NCI-H82 treated with DMSO at 0.1 percent for 48 hours (cell line): ENCODE results near the gene TMEM129.

ENCODE experiments used
- DNase-seq: peaks from one replicate; lab custom pipeline; 2025; ENCODE audit not compliant: unreplicated experiment; lab: John Stamatoyannopoulos, UW

TMEM129 gene

GRCh38 chr4:1721003-1721665 lies at the start of gene TMEM129, which contains the start of gene TACC3:
TMEM129 (minus strand) TSS chr4:1721323; CDS start chr4:1720837, 486 bp downstream.
TACC3 (plus strand) TSS chr4:1721521; CDS start chr4:1723422, 1,901 bp downstream.
- peak; percentile 64 for DNase-seq

DNA sequence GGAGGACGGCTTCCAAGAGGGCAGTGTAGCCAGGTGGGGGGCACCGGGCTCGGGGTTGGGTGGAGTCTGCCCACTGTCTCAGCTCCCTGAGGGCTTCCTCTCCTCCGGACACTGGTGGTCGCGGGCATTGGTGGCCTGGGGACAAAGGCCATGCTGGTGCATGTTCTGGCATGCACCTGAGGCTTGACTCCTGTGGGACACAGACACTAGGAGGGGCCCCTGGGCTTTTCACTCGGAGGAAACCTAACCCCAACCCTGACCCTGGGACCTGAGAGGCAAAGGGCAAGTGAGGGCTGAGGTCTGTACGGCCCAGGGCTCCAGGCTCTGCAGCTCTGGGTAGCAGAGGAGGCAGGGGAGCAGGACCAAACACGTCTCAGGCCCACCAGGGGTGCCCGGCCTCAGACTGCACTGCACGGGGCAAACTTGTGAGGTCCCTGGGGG lies 49.7 kb upstream of the TMEM129 start:
- DNase-seq: no peak

DNA sequence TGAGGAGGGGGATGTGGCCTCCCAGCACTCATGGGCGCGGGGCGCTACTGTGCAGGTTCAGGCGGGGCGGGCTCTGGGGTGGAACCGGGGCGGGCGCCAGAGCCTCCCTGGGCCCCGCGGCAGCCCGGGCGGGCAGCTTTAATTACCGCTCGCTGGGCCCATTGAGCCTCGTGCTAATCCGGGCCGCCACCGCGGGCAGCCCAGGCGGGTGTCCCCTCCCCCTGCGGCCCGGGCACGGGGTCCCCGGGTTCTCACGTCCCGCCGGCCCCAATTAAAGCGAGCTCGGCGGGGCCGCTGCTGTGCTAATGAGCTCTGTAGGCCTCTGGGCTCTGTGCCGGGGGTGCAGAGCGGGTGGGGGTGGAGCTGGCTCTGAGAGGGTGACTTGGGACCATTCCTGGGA lies 49.1 kb upstream of the TMEM129 start:
- no peak for DNase-seq

- DNase-seq: no peak
Observed at GRCh38 chr4:1769692-1770091, 48.6 kb upstream of the TMEM129 start.

DNA sequence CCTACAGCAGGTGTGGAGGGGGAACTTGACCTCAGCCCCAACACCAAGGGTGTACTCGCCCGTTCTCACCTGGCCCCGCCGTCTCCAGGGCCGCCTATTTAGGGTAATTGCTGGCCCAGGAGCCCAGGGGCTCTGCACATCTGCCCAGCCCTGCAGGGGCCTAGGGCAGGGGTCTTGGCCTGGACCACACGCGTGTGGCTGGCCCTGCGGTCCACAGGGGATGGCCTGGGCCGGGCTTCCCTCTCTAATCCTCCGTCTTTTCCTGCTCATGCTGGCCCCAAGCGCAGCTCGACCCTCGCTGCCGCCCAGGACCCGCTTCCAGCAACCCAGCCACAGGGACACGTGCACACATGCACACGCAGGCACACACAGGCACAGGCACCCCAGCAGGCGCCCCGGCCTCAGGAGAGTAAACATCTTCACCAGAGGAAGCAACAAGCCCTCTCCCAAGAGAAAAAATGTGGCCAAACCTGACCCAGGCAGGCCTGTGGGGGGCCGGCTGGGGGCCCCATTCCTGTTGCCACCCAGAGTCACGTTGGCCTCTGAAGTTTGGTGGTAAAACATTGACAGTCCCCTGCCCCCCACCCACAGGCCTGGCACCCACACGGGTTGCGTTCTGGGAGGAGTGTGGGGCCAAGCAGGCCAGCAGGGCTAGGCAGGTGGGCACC lies 47.4 kb upstream of the TMEM129 start:
- no peak for DNase-seq

DNA sequence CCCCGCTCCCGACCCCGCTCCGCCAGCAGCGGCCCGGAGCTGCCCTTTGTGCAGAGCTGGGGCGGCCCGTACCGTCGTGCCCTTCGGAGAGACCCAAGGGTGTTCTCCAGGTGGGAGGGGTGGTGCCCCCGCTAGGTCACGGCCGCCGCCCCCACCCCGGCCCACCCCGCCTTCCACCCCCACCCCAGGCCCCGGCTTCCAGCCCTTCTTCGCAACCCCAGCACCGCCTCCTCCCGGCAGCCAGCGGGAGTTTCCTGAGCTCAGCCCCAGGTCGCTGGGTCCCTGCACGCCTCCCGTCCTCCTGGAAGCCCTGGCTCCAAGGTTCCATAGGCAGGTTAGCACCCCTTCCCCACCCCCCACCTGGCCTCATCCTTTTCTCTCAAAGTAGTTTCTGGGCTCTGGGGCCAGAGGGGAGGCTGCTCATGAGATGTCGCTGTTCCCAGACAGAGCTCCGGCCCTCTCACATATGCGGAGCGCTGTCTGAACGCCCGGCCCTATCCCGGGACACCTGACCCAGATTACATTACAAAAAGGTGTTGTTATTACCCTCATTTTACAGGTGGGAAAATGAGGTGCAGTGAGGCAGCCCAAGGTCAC lies 46.7 kb upstream of the TMEM129 start:
- DNase-seq: no peak

- DNase-seq: peak; percentile 18
Observed at GRCh38 chr4:1767061-1767769, 46.1 kb upstream of the TMEM129 start.

- no peak for DNase-seq
Observed at GRCh38 chr4:1766106-1767060, 45.3 kb upstream of the TMEM129 start.

DNA sequence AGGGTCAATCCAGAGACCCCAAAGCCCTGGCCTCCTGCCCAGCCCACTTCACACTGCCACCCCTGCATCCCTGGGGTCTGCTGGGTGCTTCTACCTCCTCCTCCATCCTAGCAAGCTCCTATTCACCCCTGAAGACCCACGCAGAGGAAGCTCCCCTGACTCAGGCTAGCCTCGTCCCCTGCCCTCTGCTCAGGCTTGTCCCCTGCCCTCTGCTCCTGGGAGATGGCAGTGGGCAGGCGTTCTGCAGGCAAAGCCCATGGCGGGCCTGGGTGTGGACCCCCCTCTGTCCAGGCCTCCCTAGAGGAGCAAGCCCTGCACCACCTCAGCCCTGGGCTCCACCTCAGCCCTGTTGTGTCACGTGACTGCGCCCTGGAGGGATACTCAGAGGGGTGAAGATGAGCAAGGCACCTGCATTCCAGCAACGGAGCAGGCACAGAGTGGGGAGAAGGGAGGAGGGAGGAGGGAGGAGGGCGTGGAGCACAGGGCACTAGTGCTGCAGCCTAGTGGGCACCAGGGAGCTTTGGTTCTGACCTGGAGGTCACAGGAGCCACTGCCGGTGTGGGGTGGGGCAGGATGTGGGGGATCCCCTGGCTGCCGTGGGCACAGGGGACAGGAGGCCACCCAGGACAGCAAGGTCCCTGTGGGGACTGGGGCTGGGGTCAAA lies 44.4 kb upstream of the TMEM129 start:
- no peak for DNase-seq

DNA sequence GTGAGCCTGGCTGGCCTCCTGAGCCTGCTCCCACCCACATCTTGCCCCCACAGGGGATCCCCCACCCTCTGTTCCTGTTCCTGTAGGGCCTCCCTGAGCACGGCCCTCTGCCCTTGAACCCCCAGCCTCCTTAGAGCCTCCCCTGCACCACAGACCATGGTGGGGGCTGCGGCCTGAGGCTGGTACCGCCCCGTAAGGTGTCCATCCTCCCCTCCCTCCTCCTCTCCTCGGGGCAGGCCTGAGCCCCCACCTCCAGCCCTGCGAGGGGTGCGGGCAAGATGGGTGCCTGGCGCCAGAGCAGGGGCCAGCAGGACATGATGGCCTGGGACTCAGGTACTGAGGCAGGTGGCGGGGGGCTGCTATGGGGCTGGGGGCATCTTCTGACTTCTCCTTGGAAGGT lies 43.5 kb upstream of the TMEM129 start:
- no peak for DNase-seq

DNA sequence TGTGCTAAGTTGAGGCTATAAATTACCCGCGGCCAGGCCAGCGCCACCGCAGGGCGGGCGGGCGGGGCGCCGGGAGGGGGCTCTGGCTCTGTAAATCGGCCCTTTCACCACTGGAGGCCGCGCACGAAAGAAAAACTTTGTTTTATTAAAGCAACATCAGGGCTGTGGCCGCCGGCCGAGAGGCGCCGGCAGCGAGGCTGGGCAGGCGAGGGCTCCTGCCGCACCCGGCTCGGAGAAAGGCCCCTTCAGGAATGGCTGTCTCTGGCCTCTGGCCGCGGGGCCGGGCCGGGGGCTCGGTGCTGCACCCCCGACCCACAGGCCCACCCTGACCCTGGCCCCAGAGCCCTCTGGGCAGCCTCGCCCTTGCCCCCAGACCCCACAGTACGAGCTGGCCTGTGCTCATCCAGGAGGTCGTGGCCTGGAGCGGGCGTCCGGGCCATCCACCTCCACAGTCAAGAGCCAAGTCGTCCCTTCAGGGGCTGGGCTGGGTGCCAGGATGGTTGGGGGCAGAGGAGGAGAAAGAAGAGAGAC lies 42.5 kb upstream of the TMEM129 start:
- DNase-seq: no peak

DNA sequence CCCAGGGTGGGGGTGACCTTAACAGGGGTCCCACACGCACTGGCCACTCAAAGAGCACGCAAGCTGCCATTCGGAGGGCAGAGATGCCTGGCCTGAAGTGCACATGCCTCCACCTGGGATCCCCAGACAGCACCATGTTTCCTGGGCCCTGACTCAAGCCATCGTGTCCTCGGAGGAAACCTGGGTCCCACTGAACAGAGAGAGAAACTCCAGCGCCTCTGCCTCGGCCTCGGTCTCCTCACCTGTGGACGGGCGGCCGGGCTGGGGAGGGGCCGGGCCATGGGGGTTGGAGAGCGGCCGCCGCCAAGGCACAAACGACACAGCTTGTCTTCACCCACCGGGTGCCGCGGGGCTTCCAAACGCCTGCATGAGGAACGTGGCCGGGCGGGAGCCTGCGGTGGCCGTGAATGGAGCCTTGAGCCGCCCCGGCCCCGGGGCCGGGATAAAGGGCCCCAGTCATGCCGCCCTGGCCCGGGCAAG lies 42.0 kb upstream of the TMEM129 start:
- no peak for DNase-seq

DNA sequence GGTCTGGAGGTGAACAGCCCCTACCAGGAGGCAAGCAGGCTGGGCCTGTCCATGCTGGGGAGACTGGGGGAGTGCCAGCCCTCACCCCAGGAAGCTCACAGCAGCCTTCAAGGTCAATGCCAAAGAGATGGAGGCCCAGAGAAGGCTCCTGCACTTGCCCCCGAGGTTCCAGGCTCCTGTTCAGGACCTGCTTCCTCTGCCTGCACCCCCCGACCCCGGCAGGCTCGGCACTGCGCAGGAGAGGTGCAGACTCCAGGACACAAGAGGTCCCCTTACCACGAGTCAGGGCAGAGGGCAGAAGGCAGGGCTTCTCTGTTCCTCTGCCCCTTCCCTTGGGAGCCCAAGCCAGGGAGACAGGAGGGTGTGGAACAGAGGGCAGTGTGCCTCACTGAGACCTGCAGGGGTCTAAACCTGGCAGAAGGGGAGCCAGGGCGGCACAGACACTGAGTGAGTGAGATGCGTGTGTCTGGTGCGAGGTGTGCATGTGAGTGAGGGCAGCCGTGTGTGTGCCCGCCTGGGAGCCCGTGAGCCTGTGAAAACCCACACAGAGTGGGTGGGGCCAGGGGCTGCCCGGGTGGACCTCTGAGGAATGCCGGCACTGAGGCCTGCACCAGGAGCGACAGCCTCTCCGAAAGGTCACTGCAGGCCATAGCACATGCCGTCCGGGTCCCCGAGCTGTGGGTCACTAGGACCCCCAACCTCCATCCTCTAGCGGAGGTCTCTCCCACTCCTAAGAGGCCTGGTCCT lies 41.3 kb upstream of the TMEM129 start:
- no peak for DNase-seq

DNA sequence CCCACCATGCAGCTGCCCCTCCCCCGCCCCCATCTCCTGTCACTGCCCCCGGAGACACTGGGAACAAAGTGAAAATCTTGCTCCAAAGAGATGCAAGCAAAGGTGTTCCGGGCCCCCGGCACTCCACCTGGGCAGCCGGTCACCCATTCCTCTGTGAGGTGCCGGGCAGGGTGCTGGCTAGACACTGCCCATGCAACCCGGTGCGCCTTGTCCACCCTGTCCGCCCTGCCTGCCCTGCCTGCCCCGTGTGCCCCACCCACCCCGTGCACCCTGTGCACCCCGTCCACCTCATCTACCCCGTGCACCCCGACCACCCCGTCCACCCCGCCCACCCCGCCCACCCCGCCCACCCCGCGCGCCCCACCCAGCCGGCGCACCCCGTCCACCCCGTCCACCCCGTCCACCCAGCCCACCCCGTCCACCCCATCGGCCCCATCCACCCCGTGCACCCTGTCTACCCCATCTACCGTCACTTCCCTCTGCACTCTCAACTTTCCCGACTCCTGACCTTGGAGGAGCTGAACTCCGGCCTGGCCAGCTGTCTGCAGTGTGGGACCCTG lies 40.1 kb upstream of the TMEM129 start:
- no peak for DNase-seq

GRCh38 chr4:1760521-1761071 lies 39.5 kb upstream of the TMEM129 start:
- no peak for DNase-seq

GRCh38 chr4:1759818-1760223 lies 38.7 kb upstream of the TMEM129 start:
- no peak for DNase-seq

GRCh38 chr4:1759170-1759817 lies 38.2 kb upstream of the TMEM129 start:
- DNase-seq: no peak
